RWPE1 (cell line): Measurements from ENCODE around the gene SYNJ2.

Experiments
- CTCF ChIA-PET: fragments of 350-600 bp; sonication (Branson Sonifier 250); formaldehyde crosslinking; extraction: SDS; loops from one replicate; lab custom pipeline; 2021; lab: Yijun Ruan, JAX
- POLR2A ChIA-PET: fragments of 400-600 bp; formaldehyde crosslinking; extraction: SDS; loops from one replicate; lab custom pipeline; 2020; ENCODE audit warnings: antibody characterized with exemption; ENCODE audit not compliant: low non-redundant PET; lab: Yijun Ruan, JAX
- DNase-seq: peaks from one replicate; pipeline ENCODE4 v3.0.0; 2012; ENCODE audit warnings: low spot score
- H3K27ac ChIP-seq: fragments of 450-650 bp; 2 replicates; pipeline ENCODE4 v1.5.1; 2017
- TF ChIP-seq, protein P1 (sequence below): fragments of 450-650 bp; conservative IDR thresholded peaks from 2 replicates; pipeline ENCODE4 v1.5.1; 2017; ENCODE audit warnings: low read depth, mild to moderate bottlenecking

The SYNJ2 gene

DNA sequence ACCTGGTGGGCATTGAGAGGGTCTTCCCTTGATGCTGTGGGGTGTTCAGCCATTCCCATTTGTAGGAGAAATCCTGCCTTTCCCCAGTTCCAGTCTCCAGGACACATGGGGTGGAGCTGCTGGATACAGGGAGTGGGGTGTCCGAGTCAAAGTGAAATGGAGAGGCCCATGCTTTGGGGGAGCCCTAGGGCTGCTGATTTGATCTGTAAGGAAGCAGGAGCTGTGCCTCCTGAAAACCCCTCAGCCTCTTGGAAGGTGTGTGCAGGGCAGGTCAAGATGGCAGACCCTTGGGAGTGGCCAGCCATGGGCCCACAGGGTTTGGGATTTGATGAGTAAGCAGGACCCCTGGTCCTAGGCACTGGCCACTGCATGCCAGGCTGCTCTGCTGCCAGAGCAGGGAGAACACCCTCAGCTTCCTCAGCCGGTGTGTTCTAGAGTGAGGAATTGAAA lies 104.4 kb downstream of the SYNJ2 start:
- no peak for DNase-seq
- POLR2A ChIA-PET, result no interaction called here
- CTCF ChIA-PET, result interaction anchor here (0.6 kb wide), 1 partner anchor 46 kb away, joined by 4 read pairs; no protein-coding TSS in a partner anchor
- TF ChIP-seq, protein P1, sequence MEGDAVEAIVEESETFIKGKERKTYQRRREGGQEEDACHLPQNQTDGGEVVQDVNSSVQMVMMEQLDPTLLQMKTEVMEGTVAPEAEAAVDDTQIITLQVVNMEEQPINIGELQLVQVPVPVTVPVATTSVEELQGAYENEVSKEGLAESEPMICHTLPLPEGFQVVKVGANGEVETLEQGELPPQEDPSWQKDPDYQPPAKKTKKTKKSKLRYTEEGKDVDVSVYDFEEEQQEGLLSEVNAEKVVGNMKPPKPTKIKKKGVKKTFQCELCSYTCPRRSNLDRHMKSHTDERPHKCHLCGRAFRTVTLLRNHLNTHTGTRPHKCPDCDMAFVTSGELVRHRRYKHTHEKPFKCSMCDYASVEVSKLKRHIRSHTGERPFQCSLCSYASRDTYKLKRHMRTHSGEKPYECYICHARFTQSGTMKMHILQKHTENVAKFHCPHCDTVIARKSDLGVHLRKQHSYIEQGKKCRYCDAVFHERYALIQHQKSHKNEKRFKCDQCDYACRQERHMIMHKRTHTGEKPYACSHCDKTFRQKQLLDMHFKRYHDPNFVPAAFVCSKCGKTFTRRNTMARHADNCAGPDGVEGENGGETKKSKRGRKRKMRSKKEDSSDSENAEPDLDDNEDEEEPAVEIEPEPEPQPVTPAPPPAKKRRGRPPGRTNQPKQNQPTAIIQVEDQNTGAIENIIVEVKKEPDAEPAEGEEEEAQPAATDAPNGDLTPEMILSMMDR, result no peak
- no peak overlapping the region for H3K27ac ChIP-seq

DNA sequence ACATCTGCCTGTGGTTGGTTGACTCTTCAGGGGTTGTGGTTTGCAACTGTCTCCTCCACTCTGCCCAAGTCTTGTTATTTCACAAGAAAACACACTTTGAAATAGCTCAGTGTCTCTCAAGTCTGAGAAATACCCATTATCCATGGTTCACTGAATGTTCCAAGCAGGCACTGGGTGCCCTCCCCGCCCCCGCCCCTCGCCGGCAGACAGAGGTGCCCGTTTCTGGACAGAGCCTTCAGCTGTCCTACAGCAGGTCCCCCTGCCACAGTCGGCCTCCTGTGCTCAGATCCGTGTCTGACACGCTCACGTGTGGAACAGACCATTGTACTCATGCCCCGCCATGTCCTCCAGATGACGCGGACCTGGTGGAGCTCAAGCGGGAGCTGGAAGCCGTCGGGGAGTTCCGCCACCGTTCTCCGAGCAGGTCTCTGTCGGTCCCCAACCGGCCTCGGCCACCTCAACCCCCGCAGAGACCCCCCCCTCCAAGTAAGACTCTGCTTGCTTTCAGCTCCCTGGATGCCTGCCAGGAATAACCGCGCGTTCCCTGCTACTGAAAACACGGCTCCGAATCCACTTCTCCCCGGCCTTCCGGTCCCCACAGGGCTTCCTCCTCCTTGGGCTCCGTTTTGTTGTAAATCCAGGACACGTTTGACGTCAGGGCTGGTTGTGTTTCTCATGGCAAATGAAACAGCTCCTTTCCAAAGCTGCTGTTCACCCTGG lies 105.0 kb downstream of the SYNJ2 start:
- ChIA-PET POLR2A (no interaction called here), CTCF (no interaction called here)
- H3K27ac ChIP-seq, result no peak overlapping the region
- no peak for DNase-seq
- TF ChIP-seq, protein P1, result no peak

DNA sequence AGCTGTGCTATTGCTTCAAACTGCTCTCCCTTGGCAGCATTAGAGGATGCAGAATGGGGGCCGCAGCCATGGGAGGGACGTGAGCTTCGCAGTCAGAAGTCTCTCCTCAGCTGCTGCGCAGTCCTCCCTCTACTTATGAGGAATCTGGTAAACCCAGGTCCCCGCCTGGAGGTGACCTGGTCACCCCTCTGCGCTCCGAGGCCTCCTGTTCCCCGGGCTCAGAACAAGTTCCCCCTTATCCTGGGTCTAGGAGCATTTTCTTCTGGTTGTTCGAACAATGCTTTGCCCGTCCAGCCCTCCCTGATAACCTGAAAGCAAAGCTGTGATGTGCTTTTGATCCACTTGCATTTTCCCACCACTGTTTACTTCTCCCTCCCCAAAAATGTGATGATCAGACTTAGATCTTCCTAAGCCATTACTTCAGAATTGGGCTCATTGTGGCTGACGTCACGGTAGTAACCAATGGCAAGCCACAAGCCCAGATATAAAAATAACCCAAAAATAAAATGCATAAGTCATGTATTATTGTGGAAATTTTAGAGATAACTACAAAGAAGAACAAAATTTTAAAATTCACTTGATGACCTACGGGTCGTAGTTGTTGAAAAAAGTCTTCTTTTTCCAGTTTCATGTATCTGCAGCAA lies 105.7 kb downstream of the SYNJ2 start:
- no peak overlapping the region for H3K27ac ChIP-seq
- POLR2A ChIA-PET, result no interaction called here
- TF ChIP-seq, protein P1, result no peak
- DNase-seq, result no peak
- CTCF ChIA-PET, result no interaction called here

DNA sequence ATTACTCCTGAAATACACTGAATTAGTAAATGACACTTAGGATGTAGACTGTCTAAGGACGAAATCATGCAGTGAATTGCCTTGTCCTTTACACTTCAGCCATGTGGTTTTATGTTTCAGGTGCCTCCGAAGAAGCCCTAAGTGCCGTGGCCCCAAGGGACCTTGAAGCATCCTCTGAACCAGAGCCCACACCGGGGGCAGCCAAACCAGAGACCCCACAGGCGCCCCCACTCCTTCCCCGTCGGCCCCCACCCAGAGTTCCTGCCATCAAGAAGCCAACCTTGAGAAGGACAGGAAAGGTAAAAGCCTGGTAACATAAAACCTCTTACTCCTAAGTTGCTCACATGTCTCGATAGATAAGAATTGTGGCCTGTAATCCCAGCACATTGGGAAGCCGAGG lies 111.1 kb downstream of the SYNJ2 start:
- POLR2A ChIA-PET, result no interaction called here
- CTCF ChIA-PET, result no interaction called here
- no peak for DNase-seq

DNA sequence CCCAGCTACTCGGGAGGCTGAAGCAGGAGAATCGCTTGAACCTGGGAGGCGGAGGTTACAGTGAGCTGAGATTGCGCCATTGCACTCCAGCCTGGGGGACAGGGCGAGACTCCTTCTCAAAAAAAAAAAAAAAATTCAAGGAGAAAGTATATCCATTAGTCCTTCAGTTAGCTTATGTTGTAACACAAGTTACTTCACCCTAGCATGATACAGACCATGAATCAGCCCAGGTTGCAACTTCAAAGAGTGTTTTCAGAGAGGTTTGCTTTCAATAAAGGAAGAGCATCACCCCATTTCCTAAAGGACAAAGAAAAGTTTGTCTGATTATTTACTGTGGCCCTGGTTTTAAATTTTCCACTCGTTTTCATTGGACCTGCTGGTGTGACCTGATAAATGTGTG lies 113.4 kb downstream of the SYNJ2 start:
- ChIA-PET POLR2A (no interaction called here), CTCF (no interaction called here)
- TF ChIP-seq, protein P1, result no peak
- H3K27ac ChIP-seq, result no peak overlapping the region
- peak; percentile 30 for DNase-seq

More for the DNA sequence above, 111.1 kb downstream of the SYNJ2 start:
- no peak overlapping the region for H3K27ac ChIP-seq
- TF ChIP-seq, protein P1, result no peak

DNA sequence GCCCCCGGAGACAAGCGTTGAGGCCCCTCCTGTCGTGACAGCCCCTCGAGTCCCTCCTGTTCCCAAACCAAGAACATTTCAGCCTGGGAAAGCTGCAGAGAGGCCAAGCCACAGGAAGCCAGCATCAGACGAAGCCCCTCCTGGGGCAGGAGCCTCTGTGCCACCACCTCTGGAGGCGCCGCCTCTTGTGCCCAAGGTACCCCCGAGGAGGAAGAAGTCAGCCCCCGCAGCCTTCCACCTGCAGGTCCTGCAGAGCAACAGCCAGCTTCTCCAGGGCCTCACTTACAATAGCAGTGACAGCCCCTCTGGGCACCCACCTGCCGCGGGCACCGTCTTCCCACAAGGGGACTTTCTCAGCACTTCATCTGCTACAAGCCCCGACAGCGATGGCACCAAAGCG lies 114.0 kb downstream of the SYNJ2 start:
- TF ChIP-seq, protein P1, result no peak
- CTCF ChIA-PET, result no interaction called here
- H3K27ac ChIP-seq, result no peak overlapping the region
- no peak for DNase-seq
- POLR2A ChIA-PET, result no interaction called here
